ENCODE data around the gene PAPOLB. TPM values are rescaled to one million over a fixed set of nuclear protein-coding genes. Genes with fewer than 3 reads are reported as not detected.

The PAPOLB gene
- total RNA-seq, 1 experiment from 2014 or later, result 0.31 TPM

GRCh38 chr7:4875391-4875790 lies 13.6 kb upstream of the PAPOLB start:
- ChIA-PET CTCF (interaction anchor here (1.7 to 2.5 kb wide), 2 partner anchors 8 to 29 kb away, joined by 5 to 14 read pairs; partner anchors contain the start of gene RADIL), POLR2A (no interaction called here)
- H3K4me3 Mint-ChIP-seq, result no peak overlapping the region
- ATAC-seq (no peak), DNase-seq (ENCODE audit: low spot score) (no peak)
- TF ChIP-seq CBFB (CRISPR knock-in tag; IDR thresholded peaks at IDR 0.05; ENCODE audit: low read depth) (no peak), ZNF232 (CRISPR knock-in tag; IDR thresholded peaks at IDR 0.05) (no peak), ZMAT4 (CRISPR knock-in tag; IDR thresholded peaks at IDR 0.05) (no peak), TEAD1 (CRISPR knock-in tag; IDR thresholded peaks at IDR 0.05) (no peak), NFATC4 (CRISPR knock-in tag; IDR thresholded peaks at IDR 0.05) (no peak), JAZF1 (CRISPR knock-in tag; IDR thresholded peaks at IDR 0.05) (no peak), SOX15 (CRISPR knock-in tag; IDR thresholded peaks at IDR 0.05) (no peak), E2F4 (CRISPR knock-in tag; IDR thresholded peaks at IDR 0.05; ENCODE audit: borderline replicate concordance, low read depth) (no peak), ZNF423 (CRISPR knock-in tag; IDR thresholded peaks at IDR 0.05) (no peak), ZNF532 (CRISPR knock-in tag; IDR thresholded peaks at IDR 0.05; ENCODE audit: borderline replicate concordance) (no peak), FOXJ3 (CRISPR knock-in tag; IDR thresholded peaks at IDR 0.05; ENCODE audit: borderline replicate concordance) (no peak)
- H3K4me1 Mint-ChIP-seq, result peaks cover 11% of the 10 kb centered on the region
- no peaks in the 10 kb centered on the region for H3K9me3 Mint-ChIP-seq
- H3K27me3 Mint-ChIP-seq (ENCODE audit: low read depth), result peaks cover under 1% of the 10 kb centered on the region; the same call in 1 of the 2 replicates
- no peak overlapping the region for H3K27ac Mint-ChIP-seq
- H3K36me3 Mint-ChIP-seq, result peaks cover 7% of the 10 kb centered on the region; the same call in 1 of the 2 replicates

- H3K9me3 Mint-ChIP-seq, result peaks cover 3% of the 10 kb centered on the region
- DNase-seq (ENCODE audit: low spot score) (no peak), ATAC-seq (no peak)
- H3K36me3 Mint-ChIP-seq, result peaks cover 7% of the 10 kb centered on the region; the same call in 1 of the 2 replicates
- H3K4me1 Mint-ChIP-seq, result peaks cover 11% of the 10 kb centered on the region
- TF ChIP-seq FOXJ3 (CRISPR knock-in tag; IDR thresholded peaks at IDR 0.05; ENCODE audit: borderline replicate concordance), result no peak
- TF ChIP-seq TCF7 (CRISPR knock-in tag; IDR thresholded peaks at IDR 0.05; ENCODE audit: low read depth), result no peak
- TF ChIP-seq FOXP1 (CRISPR knock-in tag; IDR thresholded peaks at IDR 0.05; ENCODE audit: borderline replicate concordance), result no peak
- TF ChIP-seq ZNF219 (CRISPR knock-in tag; IDR thresholded peaks at IDR 0.05; ENCODE audit: borderline replicate concordance), result no peak
- TF ChIP-seq AFF4 (CRISPR knock-in tag; IDR thresholded peaks at IDR 0.05; ENCODE audit: borderline replicate concordance), result no peak
- no peak for TF ChIP-seq IRF2 (CRISPR knock-in tag; IDR thresholded peaks at IDR 0.05; ENCODE audit: borderline replicate concordance, low read depth)
- no peak for TF ChIP-seq FOXK1 (CRISPR knock-in tag; IDR thresholded peaks at IDR 0.05)
- TF ChIP-seq ZBTB21 (CRISPR knock-in tag; IDR thresholded peaks at IDR 0.05; ENCODE audit: borderline replicate concordance), result no peak
- no peak for TF ChIP-seq JUN (CRISPR knock-in tag; IDR thresholded peaks at IDR 0.05)
- TF ChIP-seq CREM (CRISPR knock-in tag; IDR thresholded peaks at IDR 0.05), result no peak
- TF ChIP-seq ATF6 (CRISPR knock-in tag; IDR thresholded peaks at IDR 0.05), result no peak
- no peak for TF ChIP-seq ELF4 (CRISPR knock-in tag; IDR thresholded peaks at IDR 0.05; ENCODE audit: low read depth)
- no peak for TF ChIP-seq TEAD4 (CRISPR knock-in tag; IDR thresholded peaks at IDR 0.05)
- no peak overlapping the region for H3K4me3 Mint-ChIP-seq
- H3K27me3 Mint-ChIP-seq (ENCODE audit: low read depth), result no peaks in the 10 kb centered on the region; the same call in 1 of the 2 replicates
- ChIA-PET CTCF (interaction anchor here (1.7 to 2.5 kb wide), 3 partner anchors 10 to 43 kb away, joined by 5 to 14 read pairs (median 5); partner anchors contain the start of gene RADIL), POLR2A (no interaction called here)
- H3K27ac Mint-ChIP-seq, result no peak overlapping the region
Observed at GRCh38 chr7:4873071-4873944, 11.5 kb upstream of the PAPOLB start.
